Fibroblast of pulmonary artery (primary cell): ENCODE data around the gene AFG1L.
A peak's percentile ranks its signal among the peaks of the same experiment; 100 is the strongest.

Source experiments
- DNase-seq: peaks from one replicate; pipeline ENCODE4 v3.0.0-alpha.2; 2010; ENCODE audit warnings: low read depth
- H3K4me3 ChIP-seq: replicated peaks from 2 replicates; pipeline ENCODE4 v1.5.1; 2011; ENCODE audit warnings: low read depth, mild to moderate bottlenecking, control low read depth, low read length, moderate library complexity
- TF ChIP-seq, protein P1 (sequence below): IDR thresholded peaks from 2 replicates; pipeline ENCODE4 v1.5.1; 2011; ENCODE audit warnings: mild to moderate bottlenecking, control low read depth, low read length, inconsistent platforms; ENCODE audit errors: missing control alignments

The AFG1L gene

GRCh38 chr6:108543175-108543940, 248.5 kb downstream of the AFG1L start:
- H3K4me3 ChIP-seq: no peak overlapping the region
- no peak for DNase-seq
- TF ChIP-seq, protein P1, sequence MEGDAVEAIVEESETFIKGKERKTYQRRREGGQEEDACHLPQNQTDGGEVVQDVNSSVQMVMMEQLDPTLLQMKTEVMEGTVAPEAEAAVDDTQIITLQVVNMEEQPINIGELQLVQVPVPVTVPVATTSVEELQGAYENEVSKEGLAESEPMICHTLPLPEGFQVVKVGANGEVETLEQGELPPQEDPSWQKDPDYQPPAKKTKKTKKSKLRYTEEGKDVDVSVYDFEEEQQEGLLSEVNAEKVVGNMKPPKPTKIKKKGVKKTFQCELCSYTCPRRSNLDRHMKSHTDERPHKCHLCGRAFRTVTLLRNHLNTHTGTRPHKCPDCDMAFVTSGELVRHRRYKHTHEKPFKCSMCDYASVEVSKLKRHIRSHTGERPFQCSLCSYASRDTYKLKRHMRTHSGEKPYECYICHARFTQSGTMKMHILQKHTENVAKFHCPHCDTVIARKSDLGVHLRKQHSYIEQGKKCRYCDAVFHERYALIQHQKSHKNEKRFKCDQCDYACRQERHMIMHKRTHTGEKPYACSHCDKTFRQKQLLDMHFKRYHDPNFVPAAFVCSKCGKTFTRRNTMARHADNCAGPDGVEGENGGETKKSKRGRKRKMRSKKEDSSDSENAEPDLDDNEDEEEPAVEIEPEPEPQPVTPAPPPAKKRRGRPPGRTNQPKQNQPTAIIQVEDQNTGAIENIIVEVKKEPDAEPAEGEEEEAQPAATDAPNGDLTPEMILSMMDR: no peak

- peak; percentile 62 for DNase-seq
- H3K4me3 ChIP-seq: no peak overlapping the region
- TF ChIP-seq, protein P1: no peak
These were observed 249.8 kb downstream of the AFG1L start for GRCh38 chr6:108544606-108545005.

GRCh38 chr6:108546079-108547049, 251.5 kb downstream of the AFG1L start:
- TF ChIP-seq, protein P1: no peak
- no peak overlapping the region for H3K4me3 ChIP-seq
- DNase-seq: no peak

- TF ChIP-seq, protein P1: no peak
These were observed 254.4 kb downstream of the AFG1L start for GRCh38 chr6:108549241-108549640.

GRCh38 chr6:108549741-108550140, 254.9 kb downstream of the AFG1L start:
- TF ChIP-seq, protein P1: no peak
- DNase-seq: no peak
- no peak overlapping the region for H3K4me3 ChIP-seq

More at GRCh38 chr6:108549241-108549640, 254.4 kb downstream of the AFG1L start:
- DNase-seq: no peak
- H3K4me3 ChIP-seq: no peak overlapping the region

DNA sequence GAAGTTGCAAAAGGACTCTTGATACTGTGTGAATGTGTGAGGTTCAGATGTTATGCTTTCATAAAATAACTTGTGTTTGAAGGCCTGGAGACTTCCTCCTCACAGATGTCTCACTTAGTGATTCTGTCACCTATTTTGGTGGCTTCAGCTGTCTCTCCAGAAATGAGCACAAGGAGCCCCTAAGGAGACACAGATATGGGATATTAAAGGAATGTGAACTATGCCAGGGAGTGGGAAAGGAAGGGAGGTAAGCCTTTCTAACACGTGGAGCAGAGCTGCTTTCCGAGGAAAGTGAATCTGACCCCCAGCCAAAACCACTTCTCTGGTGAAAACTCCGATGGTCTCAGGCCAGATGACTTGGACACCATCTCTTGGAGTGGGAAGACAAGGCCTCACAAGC, 255.4 kb downstream of the AFG1L start:
- H3K4me3 ChIP-seq: no peak overlapping the region
- DNase-seq: no peak
- TF ChIP-seq, protein P1: no peak
